Measurements from ENCODE around the gene CLIC4. TPM values are rescaled to one million over a fixed set of nuclear protein-coding genes. Genes with fewer than 3 reads are reported as not detected.

CLIC4 gene
- total and polyA plus RNA-seq, 2 donors (not counting 1 experiment from before 2014, with no cell fraction given) = 28.5 to 123 TPM

DNA sequence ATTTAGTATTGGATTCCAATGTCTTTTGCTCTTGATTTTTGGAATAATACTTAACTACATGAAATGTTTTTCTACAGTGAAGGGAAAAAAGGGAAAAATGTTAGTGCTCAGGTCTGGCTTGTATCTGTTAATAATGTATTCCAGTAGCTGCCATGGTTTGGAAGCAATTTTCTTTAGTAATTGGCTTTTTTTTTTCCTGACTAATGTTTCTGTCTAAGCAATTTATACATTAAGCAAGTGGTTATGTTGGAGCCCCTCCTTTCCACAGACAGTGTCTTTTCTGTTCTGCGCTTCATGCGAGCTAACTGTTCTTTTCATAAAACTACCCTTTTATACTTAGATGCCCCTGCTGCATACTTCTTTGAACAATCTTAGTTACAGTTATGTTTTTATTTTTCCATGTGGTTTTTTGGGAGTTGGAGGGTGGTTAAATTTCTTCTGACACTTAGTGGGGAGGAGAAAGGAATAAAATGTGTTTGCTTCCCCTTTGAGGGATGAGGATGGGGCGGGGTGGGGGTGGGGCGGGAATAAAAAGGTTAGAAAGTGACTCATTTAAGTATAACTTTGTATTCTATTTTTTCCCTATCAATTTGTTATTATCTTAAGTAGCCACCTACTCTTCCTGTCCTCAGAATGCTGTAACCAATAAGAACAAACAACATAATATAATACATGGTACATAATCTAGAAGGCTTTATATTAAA, 83.1 kb downstream of the CLIC4 start:
- Histone ChIP-seq H3K36me3 (replicated peaks in 1 of 2; ENCODE audit: control extremely low read depth in 1 of 2, control insufficient read depth in 1 of 2, extremely low read depth in 1 of 2, insufficient read depth in 2 of 2, low read length in 1 of 2) (peaks cover 2 to 17% of the 10 kb centered on the region in 2 experiments), H3K9ac (ENCODE audit: low read length) (no peak overlapping the region), H3K79me2 (ENCODE audit: control insufficient read depth, insufficient read depth, low read length) (peaks cover 74% of the 10 kb centered on the region), H3K27me3 (replicated peaks in 1 of 4; ENCODE audit: control extremely low read depth in 1 of 4, control insufficient read depth in 3 of 4, insufficient read depth in 4 of 4, low read length in 3 of 4) (no peaks in the 10 kb centered on the region), H3K4me3 (ENCODE audit: control extremely low read depth in 1 of 5, extremely low read depth in 1 of 5, insufficient read depth in 1 of 5, low read depth in 2 of 5, low read length in 4 of 5) (no peak overlapping the region), H2AFZ (ENCODE audit: insufficient read depth, low read depth, low read length, poor library complexity, severe bottlenecking) (no peak overlapping the region), H3K9me3 (ENCODE audit: control extremely low read depth in 1 of 3, control insufficient read depth in 2 of 3, insufficient read depth in 1 of 3, low read length in 2 of 3) (no peaks in the 10 kb centered on the region), H3K27ac (ENCODE audit: low read length in 2 of 2) (peak overlapping the region in 1 of 2 donors; percentile 45), H4K20me1 (ENCODE audit: control insufficient read depth, insufficient read depth, low read length, poor library complexity, severe bottlenecking) (peaks cover 47% of the 10 kb centered on the region), H3K4me1 (ENCODE audit: control insufficient read depth in 2 of 2, insufficient read depth in 2 of 2, low read length in 2 of 2) (peaks cover 13 to 24% of the 10 kb centered on the region in 2 donors), H3K4me2 (replicated peaks; ENCODE audit: low read depth, low read length, poor library complexity, severe bottlenecking) (peak overlapping the region; percentile 3)
- Mint-ChIP-seq H3K9me3 (ENCODE audit: insufficient read depth) (no peaks in the 10 kb centered on the region), H3K4me3 (no peak overlapping the region), H3K27ac (no peak overlapping the region), H3K27me3 (no peaks in the 10 kb centered on the region), H3K4me1 (peaks cover 62% of the 10 kb centered on the region)
- no peak for DNase-seq
- CTCF ChIA-PET = interaction anchor here (0.8 to 16.1 kb wide), 9 partner anchors 8 to 158 kb away, joined by 3 to 579 read pairs (median 6); partner anchors contain the start of gene CLIC4
- TF ChIP-seq EZH2 (IDR thresholded peaks at IDR 0.05; ENCODE audit: borderline replicate concordance, insufficient read depth, low read depth, low read length, poor library complexity, severe bottlenecking) = no peak
- TF ChIP-seq, protein P1, sequence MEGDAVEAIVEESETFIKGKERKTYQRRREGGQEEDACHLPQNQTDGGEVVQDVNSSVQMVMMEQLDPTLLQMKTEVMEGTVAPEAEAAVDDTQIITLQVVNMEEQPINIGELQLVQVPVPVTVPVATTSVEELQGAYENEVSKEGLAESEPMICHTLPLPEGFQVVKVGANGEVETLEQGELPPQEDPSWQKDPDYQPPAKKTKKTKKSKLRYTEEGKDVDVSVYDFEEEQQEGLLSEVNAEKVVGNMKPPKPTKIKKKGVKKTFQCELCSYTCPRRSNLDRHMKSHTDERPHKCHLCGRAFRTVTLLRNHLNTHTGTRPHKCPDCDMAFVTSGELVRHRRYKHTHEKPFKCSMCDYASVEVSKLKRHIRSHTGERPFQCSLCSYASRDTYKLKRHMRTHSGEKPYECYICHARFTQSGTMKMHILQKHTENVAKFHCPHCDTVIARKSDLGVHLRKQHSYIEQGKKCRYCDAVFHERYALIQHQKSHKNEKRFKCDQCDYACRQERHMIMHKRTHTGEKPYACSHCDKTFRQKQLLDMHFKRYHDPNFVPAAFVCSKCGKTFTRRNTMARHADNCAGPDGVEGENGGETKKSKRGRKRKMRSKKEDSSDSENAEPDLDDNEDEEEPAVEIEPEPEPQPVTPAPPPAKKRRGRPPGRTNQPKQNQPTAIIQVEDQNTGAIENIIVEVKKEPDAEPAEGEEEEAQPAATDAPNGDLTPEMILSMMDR (IDR thresholded peaks at IDR 0.05) = no peak
- WGBS (ENCODE audit: insufficient coverage) = no CpG with 5 or more reads among the region's 4 CpGs
- POLR2A ChIA-PET = interaction anchor here (0.6 to 0.7 kb wide), 2 partner anchors 9 to 83 kb away, joined by 3 to 7 read pairs; partner anchors contain the start of gene CLIC4
- ATAC-seq (ENCODE audit: low read depth) = no peak
- intact Hi-C loops (cut with micrococcal nuclease) = loop anchor here (5.0 kb wide), 1 partner anchor 51 kb away; no protein-coding TSS in a partner anchor

DNA sequence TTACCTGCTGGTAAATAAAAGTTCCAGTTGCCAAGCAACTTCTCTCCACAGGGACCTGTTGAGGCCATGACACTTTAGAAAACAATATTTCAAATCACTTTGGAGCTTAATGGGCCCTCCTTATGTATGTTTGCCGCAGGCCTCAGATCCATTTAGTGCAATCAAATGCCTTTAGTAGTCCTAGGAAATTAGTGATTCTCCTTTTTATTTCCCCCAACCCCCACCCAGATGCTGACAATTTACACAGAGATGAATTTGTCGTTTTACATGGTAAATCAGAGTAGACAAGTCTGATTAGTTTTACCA, 83.6 kb downstream of the CLIC4 start:
- Histone ChIP-seq H3K9me3 (ENCODE audit: control extremely low read depth in 1 of 3, control insufficient read depth in 2 of 3, insufficient read depth in 1 of 3, low read length in 2 of 3) (no peaks in the 10 kb centered on the region), H3K27ac (ENCODE audit: low read length in 2 of 2) (peak overlapping the region in 1 of 2 donors; percentile 45), H3K79me2 (ENCODE audit: control insufficient read depth, insufficient read depth, low read length) (peaks cover 69% of the 10 kb centered on the region), H3K36me3 (replicated peaks in 1 of 2; ENCODE audit: control extremely low read depth in 1 of 2, control insufficient read depth in 1 of 2, extremely low read depth in 1 of 2, insufficient read depth in 2 of 2, low read length in 1 of 2) (peaks cover 2 to 17% of the 10 kb centered on the region in 2 experiments), H2AFZ (ENCODE audit: insufficient read depth, low read depth, low read length, poor library complexity, severe bottlenecking) (no peak overlapping the region), H3K4me1 (ENCODE audit: control insufficient read depth in 2 of 2, insufficient read depth in 2 of 2, low read length in 2 of 2) (peaks cover 13 to 24% of the 10 kb centered on the region in 2 donors), H3K4me2 (replicated peaks; ENCODE audit: low read depth, low read length, poor library complexity, severe bottlenecking) (no peak overlapping the region), H4K20me1 (ENCODE audit: control insufficient read depth, insufficient read depth, low read length, poor library complexity, severe bottlenecking) (peaks cover 45% of the 10 kb centered on the region), H3K9ac (ENCODE audit: low read length) (no peak overlapping the region), H3K27me3 (replicated peaks in 1 of 4; ENCODE audit: control extremely low read depth in 1 of 4, control insufficient read depth in 3 of 4, insufficient read depth in 4 of 4, low read length in 3 of 4) (no peaks in the 10 kb centered on the region), H3K4me3 (ENCODE audit: control extremely low read depth in 1 of 5, extremely low read depth in 1 of 5, insufficient read depth in 1 of 5, low read depth in 2 of 5, low read length in 4 of 5) (no peak overlapping the region)
- H3K27me3 Mint-ChIP-seq = no peaks in the 10 kb centered on the region
- H3K27ac Mint-ChIP-seq = no peak overlapping the region
- H3K9me3 Mint-ChIP-seq (ENCODE audit: insufficient read depth) = no peaks in the 10 kb centered on the region
- peaks cover 61% of the 10 kb centered on the region for H3K4me1 Mint-ChIP-seq
- POLR2A ChIA-PET = interaction anchor here (0.6 kb wide), 1 partner anchor 9 kb away, joined by 3 read pairs; no protein-coding TSS in a partner anchor
- CTCF ChIA-PET = interaction anchor here (0.5 to 16.1 kb wide), 6 partner anchors 65 to 630 kb away, joined by 3 to 579 read pairs (median 3); partner anchors contain the start of gene CLIC4
- no peak for DNase-seq
- no peak for ATAC-seq (ENCODE audit: low read depth)
- TF ChIP-seq EZH2 (IDR thresholded peaks at IDR 0.05; ENCODE audit: borderline replicate concordance, insufficient read depth, low read depth, low read length, poor library complexity, severe bottlenecking) = no peak
- TF ChIP-seq, protein P1 (IDR thresholded peaks at IDR 0.05) = no peak
- H3K4me3 Mint-ChIP-seq = no peak overlapping the region
- no CpG with 5 or more reads among the region's 2 CpGs for WGBS (ENCODE audit: insufficient coverage)
- intact Hi-C loops (cut with micrococcal nuclease) = loop anchor here (5.0 kb wide), 1 partner anchor 52 kb away; no protein-coding TSS in a partner anchor

Data from B cell (primary cell).